Neural crest cell (in vitro differentiated cells): ENCODE measurements around the gene CCR6. TPM values are rescaled to one million over a fixed set of nuclear protein-coding genes. Genes with fewer than 3 reads are reported as not detected.
"Not testable (repeated sequence)": the region's sequence is repeated elsewhere in the genome, so short reads cannot be mapped to it uniquely, and the experiment has no call there.

Experiments
- DNase-seq: peaks from one replicate; pipeline ENCODE4 v3.0.0; 2021; ENCODE audit warnings: low read depth, mixed read lengths, low spot score
- H3K27ac Mint-ChIP-seq: one replicate; pipeline ENCODE4 v1.8.0; 2021; ENCODE audit warnings: mild to moderate bottlenecking, mixed read lengths; ENCODE audit not compliant: unreplicated experiment
- H3K27me3 Mint-ChIP-seq: 2 replicates; pipeline ENCODE4 v1.8.0; 2021; ENCODE audit warnings: low read depth, mild to moderate bottlenecking, mixed read lengths
- H3K36me3 Mint-ChIP-seq: 2 replicates; pipeline ENCODE4 v1.8.0; 2021; ENCODE audit warnings: low read depth, mild to moderate bottlenecking, mixed read lengths
- H3K4me1 Mint-ChIP-seq: 2 replicates; pipeline ENCODE4 v1.8.0; 2021; ENCODE audit warnings: mixed read lengths
- H3K4me3 Mint-ChIP-seq: one replicate; pipeline ENCODE4 v1.8.0; 2021; ENCODE audit warnings: mild to moderate bottlenecking, mixed read lengths
- H3K9me3 Mint-ChIP-seq: 2 replicates; pipeline ENCODE4 v1.8.0; 2021; ENCODE audit warnings: mixed read lengths
- CTCF ChIP-seq: fragments of 200-600 bp; sonication (generic); conservative IDR thresholded peaks from 2 replicates; pipeline ENCODE4 v1.5.0; 2021; ENCODE audit warnings: antibody characterized with exemption, mild to moderate bottlenecking
- total RNA-seq: library from RNA; stranded (reverse); gene quantifications from 2 replicates; pipeline ENCODE4 v1.2.1, GENCODE V29; 2021

Gene CCR6
- total RNA-seq, 1 donor from 2014 or later, result not detected

- H3K27me3 Mint-ChIP-seq, H3K9me3 Mint-ChIP-seq, DNase-seq, H3K4me1 Mint-ChIP-seq, H3K36me3 Mint-ChIP-seq, H3K4me3 Mint-ChIP-seq, H3K27ac Mint-ChIP-seq: not testable (repeated sequence)
These were observed 58.5 kb downstream of the CCR6 start for GRCh38 chr6:167181351-167181750.

- not testable (repeated sequence) for H3K27ac Mint-ChIP-seq, H3K4me1 Mint-ChIP-seq, DNase-seq, H3K36me3 Mint-ChIP-seq, H3K9me3 Mint-ChIP-seq, H3K4me3 Mint-ChIP-seq, H3K27me3 Mint-ChIP-seq
- peak; percentile 46 for TF ChIP-seq CTCF
These were observed 60.0 kb downstream of the CCR6 start for GRCh38 chr6:167182913-167183314.

GRCh38 chr6:167185101-167185500, 62.2 kb downstream of the CCR6 start:
- H3K27ac Mint-ChIP-seq, H3K9me3 Mint-ChIP-seq, H3K27me3 Mint-ChIP-seq, DNase-seq, H3K4me1 Mint-ChIP-seq, H3K36me3 Mint-ChIP-seq, H3K4me3 Mint-ChIP-seq: not testable (repeated sequence)

- not testable (repeated sequence) for H3K9me3 Mint-ChIP-seq, H3K27me3 Mint-ChIP-seq, H3K27ac Mint-ChIP-seq, H3K4me3 Mint-ChIP-seq, H3K4me1 Mint-ChIP-seq, DNase-seq, H3K36me3 Mint-ChIP-seq
These were observed 64.4 kb downstream of the CCR6 start for GRCh38 chr6:167187275-167187674.

Other genes starting within 250 kb of the CCR6 start
- 15.3 and 17.7 TPM in 2 replicates for gene RNASET2, start 166.5 kb upstream of the CCR6 start, total RNA-seq
- gene CEP43, start 123.7 kb upstream of the CCR6 start, total RNA-seq, result 36.5 and 42.2 TPM in 2 replicates
- gene GPR31, start 34.9 kb downstream of the CCR6 start, total RNA-seq, result not detected in 2 replicates
- not detected in 2 replicates for gene UNC93A, start 168.2 kb downstream of the CCR6 start, total RNA-seq
- not detected in 2 replicates for gene TTLL2, start 202.0 kb downstream of the CCR6 start, total RNA-seq